ENCODE measurements around the gene FGF8. TPM values are rescaled to one million over a fixed set of nuclear protein-coding genes. Genes with fewer than 3 reads are reported as not detected.

FGF8 gene
- total and polyA plus RNA-seq, 2 donors (not counting 3 experiments of a cell fraction or from before 2014, with no cell fraction given): 0.44 TPM; not detected in 1

- intact Hi-C loops (cut with micrococcal nuclease) (no loop called here), dilution Hi-C loops (cut with MboI; ENCODE audit: extremely low pct_ligation_motif_present, low sequenced_read_pairs) (no loop called here)
- BruUV-seq (replicated peaks): no TSS peak
- Histone ChIP-seq H3K9ac (replicated peaks; ENCODE audit: extremely low read depth, insufficient read depth, low read length) (no peak overlapping the region), H3K4me3 (replicated peaks in 1 of 3; ENCODE audit: insufficient read depth in 1 of 3, low read depth in 1 of 3, low read length in 3 of 3) (no peak overlapping the region), H4K20me1 (replicated peaks; ENCODE audit: control insufficient read depth, extremely low read depth, insufficient read depth, low read length) (no peaks in the 10 kb centered on the region), H3K9me3 (replicated peaks; ENCODE audit: control insufficient read depth, insufficient read depth, low read length) (no peaks in the 10 kb centered on the region), H2AFZ (ENCODE audit: low read depth, low read length) (no peak overlapping the region), H3K27ac (ENCODE audit: insufficient read depth, low read depth, low read length) (no peak overlapping the region), H3K36me3 (ENCODE audit: control insufficient read depth in 2 of 2, extremely low read depth in 1 of 2, insufficient read depth in 2 of 2, low read length in 2 of 2) (no peaks in the 10 kb centered on the region), H3K9me1 (replicated peaks; ENCODE audit: control insufficient read depth, extremely low read depth, insufficient read depth, low read length) (no peaks in the 10 kb centered on the region), H3K4me1 (ENCODE audit: control insufficient read depth, extremely low read depth, insufficient read depth, low read length) (no peaks in the 10 kb centered on the region), H3K79me2 (ENCODE audit: control insufficient read depth, insufficient read depth, low read length) (no peaks in the 10 kb centered on the region), H3K27me3 (ENCODE audit: control insufficient read depth in 2 of 2, insufficient read depth in 2 of 2, low read length in 2 of 2) (peaks cover 7 to 9% of the 10 kb centered on the region in 2 experiments), H3K4me2 (ENCODE audit: insufficient read depth, low read length) (no peak overlapping the region)
- POLR2A ChIA-PET: interaction anchor here (0.6 kb wide), 1 partner anchor 592 kb away, joined by 3 read pairs; no protein-coding TSS in a partner anchor
- CTCF ChIA-PET: no interaction called here
- TF ChIP-seq FOS (IDR thresholded peaks at IDR 0.05; ENCODE audit: borderline replicate concordance, insufficient read depth, low read length): no peak
- TF ChIP-seq MAX (IDR thresholded peaks at IDR 0.05; ENCODE audit: insufficient read depth, insufficient read length): no peak
- TF ChIP-seq EZH2 (IDR thresholded peaks at IDR 0.05; ENCODE audit: borderline replicate concordance, low read depth, low read length, severe bottlenecking): no peak
- no peak for TF ChIP-seq JUN (IDR thresholded peaks at IDR 0.05; ENCODE audit: borderline replicate concordance, insufficient read depth, insufficient read length, low read depth)
- TF ChIP-seq MYC (IDR thresholded peaks at IDR 0.05; ENCODE audit: low read depth, low read length): no peak
- TF ChIP-seq POLR2AphosphoS5 (IDR thresholded peaks at IDR 0.05; ENCODE audit: insufficient read depth, low read depth, low read length): no peak
- TF ChIP-seq GATA2 (IDR thresholded peaks at IDR 0.05; ENCODE audit: insufficient read depth, insufficient read length, low read depth, low read length): no peak
- no peak for TF ChIP-seq POLR2A (IDR thresholded peaks at IDR 0.05; ENCODE audit: low read depth, low read length)
- TF ChIP-seq CTCF (IDR thresholded peaks at IDR 0.05; ENCODE audit: extremely low read depth in 1 of 2, insufficient read depth in 1 of 2, low read depth in 1 of 2, low read length in 2 of 2): no peak
- no peak for FAIRE-seq
- no peak for DNase-seq (ENCODE audit: low read depth, low spot score)
These were observed 34.0 kb downstream of the FGF8 start for GRCh38 chr10:101741938-101742337.

All from endothelial cell of umbilical vein (primary cell).